ENCODE results near the gene PGBD5.

The PGBD5 gene

DNA sequence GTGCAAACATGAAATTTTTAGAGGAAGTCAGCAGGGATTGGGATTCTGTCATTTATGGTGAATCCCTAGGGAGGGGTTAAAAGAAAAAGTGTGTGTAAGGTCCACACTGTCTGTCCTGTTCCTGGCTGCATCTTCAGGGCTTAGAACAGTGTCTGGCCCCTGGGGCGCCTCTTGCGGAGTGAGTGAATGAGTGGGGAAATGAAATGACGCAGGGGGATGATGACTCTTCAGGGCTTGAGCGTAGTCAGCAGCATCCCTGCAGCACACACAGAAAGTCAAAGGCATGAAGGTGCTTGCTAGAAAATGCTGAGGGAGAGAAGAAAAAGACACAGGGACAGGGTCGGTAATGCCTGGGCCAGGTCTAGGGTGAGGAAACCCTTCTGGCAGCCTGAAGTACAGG, 57.8 kb downstream of the PGBD5 start:
- FAIRE-seq = no peak

DNA sequence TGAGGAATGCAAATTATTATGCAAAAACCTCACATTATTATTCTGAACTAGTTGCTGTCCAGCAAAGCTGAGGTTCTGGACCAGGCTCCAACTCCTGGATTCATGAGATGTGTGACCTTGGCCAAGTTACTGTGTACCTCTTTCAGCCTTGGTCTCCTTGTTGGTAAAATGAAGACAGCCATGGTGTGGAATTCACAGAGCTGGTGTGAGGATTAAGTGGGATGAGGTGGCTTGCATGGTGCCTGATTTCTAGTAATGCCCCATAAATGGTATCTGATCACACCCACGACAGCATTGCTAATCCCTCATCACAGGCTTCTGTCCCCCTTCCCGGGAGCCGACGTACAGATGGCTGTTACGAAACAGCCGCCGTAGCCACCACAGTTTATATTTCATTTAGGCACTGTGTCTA, 59.6 kb downstream of the PGBD5 start:
- DNase-seq (ENCODE audit: insufficient read length, low spot score) = peak; percentile 41
- TF ChIP-seq, protein P1, sequence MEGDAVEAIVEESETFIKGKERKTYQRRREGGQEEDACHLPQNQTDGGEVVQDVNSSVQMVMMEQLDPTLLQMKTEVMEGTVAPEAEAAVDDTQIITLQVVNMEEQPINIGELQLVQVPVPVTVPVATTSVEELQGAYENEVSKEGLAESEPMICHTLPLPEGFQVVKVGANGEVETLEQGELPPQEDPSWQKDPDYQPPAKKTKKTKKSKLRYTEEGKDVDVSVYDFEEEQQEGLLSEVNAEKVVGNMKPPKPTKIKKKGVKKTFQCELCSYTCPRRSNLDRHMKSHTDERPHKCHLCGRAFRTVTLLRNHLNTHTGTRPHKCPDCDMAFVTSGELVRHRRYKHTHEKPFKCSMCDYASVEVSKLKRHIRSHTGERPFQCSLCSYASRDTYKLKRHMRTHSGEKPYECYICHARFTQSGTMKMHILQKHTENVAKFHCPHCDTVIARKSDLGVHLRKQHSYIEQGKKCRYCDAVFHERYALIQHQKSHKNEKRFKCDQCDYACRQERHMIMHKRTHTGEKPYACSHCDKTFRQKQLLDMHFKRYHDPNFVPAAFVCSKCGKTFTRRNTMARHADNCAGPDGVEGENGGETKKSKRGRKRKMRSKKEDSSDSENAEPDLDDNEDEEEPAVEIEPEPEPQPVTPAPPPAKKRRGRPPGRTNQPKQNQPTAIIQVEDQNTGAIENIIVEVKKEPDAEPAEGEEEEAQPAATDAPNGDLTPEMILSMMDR (IDR thresholded peaks at IDR 0.05; ENCODE audit: insufficient read depth, missing control alignments) = no peak
- FAIRE-seq = peak; percentile 21

More for the DNA sequence above, 57.8 kb downstream of the PGBD5 start:
- no peak for DNase-seq (ENCODE audit: insufficient read length, low spot score)
- TF ChIP-seq, protein P1 (IDR thresholded peaks at IDR 0.05; ENCODE audit: insufficient read depth, missing control alignments) = no peak

DNA sequence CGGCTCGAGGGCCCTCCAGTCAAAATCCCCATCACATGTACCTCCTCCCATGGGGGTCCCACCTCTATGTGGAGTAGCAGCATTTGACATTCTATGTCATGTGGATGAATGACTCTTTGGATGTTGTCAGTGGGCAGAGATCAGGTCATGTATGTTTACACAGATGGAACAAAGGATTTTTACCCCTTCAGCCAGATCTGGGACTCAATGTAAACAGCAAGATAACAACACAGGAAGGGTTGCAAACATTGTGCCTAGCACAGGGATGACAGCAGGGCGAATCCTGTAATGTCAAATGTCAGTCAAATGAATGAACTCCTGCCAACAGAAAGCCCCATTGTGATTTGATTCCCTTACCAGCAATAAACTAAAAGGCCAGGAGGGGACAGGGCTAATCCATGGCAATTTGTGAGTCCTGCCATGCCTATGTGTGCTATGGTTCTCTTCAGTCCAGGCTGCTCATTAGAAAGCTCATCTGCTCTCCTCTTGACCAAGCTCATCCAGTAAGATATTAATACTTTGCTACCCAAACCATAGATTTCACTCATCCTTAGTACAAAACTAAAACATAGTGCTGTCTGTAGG, 60.3 kb downstream of the PGBD5 start:
- no peak for FAIRE-seq
- TF ChIP-seq, protein P1 (IDR thresholded peaks at IDR 0.05; ENCODE audit: insufficient read depth, missing control alignments) = no peak
- DNase-seq (ENCODE audit: insufficient read length, low spot score) = no peak

DNA sequence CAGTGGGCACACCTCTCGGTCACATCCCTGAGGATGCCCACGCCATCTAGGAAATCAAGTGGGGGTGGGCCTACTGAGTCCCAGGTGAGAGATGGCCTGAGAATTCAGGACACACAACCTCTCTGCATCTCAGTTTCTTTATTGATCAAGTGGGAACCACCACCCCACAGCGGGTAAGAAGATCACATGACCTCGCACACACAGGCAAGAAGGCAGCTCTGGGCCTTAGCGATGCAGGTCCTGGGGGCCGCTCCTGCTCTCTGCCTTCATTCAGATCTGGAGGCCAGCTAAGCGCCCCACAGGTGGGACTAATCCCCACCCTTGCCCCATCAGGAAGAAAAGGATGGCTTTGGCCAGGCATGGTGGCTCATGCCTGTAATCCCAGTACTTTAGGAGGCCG, 63.2 kb downstream of the PGBD5 start:
- no peak for DNase-seq (ENCODE audit: insufficient read length, low spot score)
- TF ChIP-seq, protein P1 (IDR thresholded peaks at IDR 0.05; ENCODE audit: insufficient read depth, missing control alignments) = no peak
- FAIRE-seq = no peak

DNA sequence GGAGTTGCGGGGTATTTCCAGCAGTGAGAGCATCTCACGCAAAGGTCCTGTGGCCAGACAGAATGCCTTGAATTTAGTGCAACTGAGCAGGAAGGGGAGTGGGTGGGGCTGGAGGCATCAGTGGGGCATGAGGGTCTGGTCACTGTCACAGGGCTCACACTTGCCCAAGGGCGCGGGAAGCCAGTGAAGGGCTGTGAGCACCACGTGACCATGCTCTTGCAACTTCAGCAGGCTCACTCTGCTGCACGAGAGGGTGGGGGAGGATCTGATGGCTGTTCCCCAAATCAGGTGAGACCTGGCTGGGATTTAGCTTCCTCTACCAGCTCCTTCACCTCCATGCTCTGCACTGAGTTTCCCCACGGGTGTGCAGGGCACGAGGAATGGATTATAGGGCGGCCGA, 64.2 kb downstream of the PGBD5 start:
- FAIRE-seq (no peak), DNase-seq (ENCODE audit: insufficient read length, low spot score) (no peak)
- TF ChIP-seq, protein P1 (IDR thresholded peaks at IDR 0.05; ENCODE audit: insufficient read depth, missing control alignments) = no peak

DNA sequence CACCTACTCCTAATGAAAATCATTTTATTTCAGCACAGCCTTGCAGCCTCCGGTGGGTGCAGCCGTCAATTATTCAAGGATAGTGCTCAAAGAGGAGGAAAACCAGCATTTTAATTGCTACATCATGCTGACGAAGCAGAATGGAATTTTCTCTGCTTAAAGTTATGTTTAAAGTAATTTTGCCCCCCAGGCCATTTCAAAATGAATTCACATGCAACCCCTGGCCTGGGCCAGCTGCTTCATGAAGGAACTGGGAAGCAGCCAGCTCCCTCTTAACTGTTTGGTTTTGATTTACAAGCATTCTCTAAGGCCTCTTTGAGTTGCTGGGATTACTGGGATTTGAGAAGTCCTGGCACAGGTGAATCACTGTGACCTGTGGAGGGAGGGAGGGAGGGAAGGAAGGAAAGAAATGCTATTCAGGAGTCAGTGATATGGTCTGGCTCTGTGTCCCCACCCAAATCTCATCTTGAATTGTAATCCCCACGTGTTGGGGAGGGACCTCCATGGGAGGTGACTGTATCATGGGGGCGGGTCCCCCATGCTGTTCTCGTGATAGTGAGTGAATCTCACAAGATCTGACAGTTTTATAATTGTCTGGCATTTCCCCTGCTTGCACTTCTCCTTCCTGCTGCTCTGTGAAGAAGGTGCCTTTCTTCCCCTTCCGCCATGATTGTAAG, 66.0 kb downstream of the PGBD5 start:
- TF ChIP-seq, protein P1 (IDR thresholded peaks at IDR 0.05; ENCODE audit: insufficient read depth, missing control alignments) = no peak
- FAIRE-seq = no peak
- DNase-seq (ENCODE audit: insufficient read length, low spot score) = no peak
